GM19351 (cell line): Measurements from ENCODE around the gene DCP1B.

Experiments used
- ATAC-seq: cut with Tn5 transposase; IDR thresholded peaks from one replicate; pipeline ENCODE4 v1.9.1; 2021; ENCODE audit warnings: mild to moderate bottlenecking, moderate library complexity; ENCODE audit not compliant: unreplicated experiment

Gene DCP1B

GRCh38 chr12:2004113-2004929 is at the start of gene DCP1B:
Gene DCP1B (minus strand): TSS chr12:2004457. CDS start chr12:2004431, 26 bp downstream.
- ATAC-seq: peak; percentile 99

GRCh38 chr12:2053691-2054090 is 49.4 kb upstream of the DCP1B start:
- no peak for ATAC-seq

- no peak for ATAC-seq
Measured at GRCh38 chr12:2052826-2053678, 48.8 kb upstream of the DCP1B start, which contains the start of gene CACNA1C. Gene CACNA1C (plus strand): TSS chr12:2052987. CDS start chr12:2053563, 576 bp downstream.

GRCh38 chr12:2051700-2052621 is 47.7 kb upstream of the DCP1B start:
- no peak for ATAC-seq

- ATAC-seq: no peak
Measured at GRCh38 chr12:2049604-2050540, 45.6 kb upstream of the DCP1B start.

GRCh38 chr12:2047752-2048151 is 43.5 kb upstream of the DCP1B start:
- no peak for ATAC-seq

- ATAC-seq: no peak
Measured at GRCh38 chr12:2046957-2047356, 42.7 kb upstream of the DCP1B start.

- no peak for ATAC-seq
Measured at GRCh38 chr12:2044165-2044564, 39.9 kb upstream of the DCP1B start.

GRCh38 chr12:2043054-2043453 is 38.8 kb upstream of the DCP1B start:
- no peak for ATAC-seq

GRCh38 chr12:2039034-2039433 is 34.8 kb upstream of the DCP1B start:
- ATAC-seq: no peak

- ATAC-seq: no peak
Measured at GRCh38 chr12:2035431-2036055, 31.3 kb upstream of the DCP1B start.

GRCh38 chr12:2034633-2035430 is 30.6 kb upstream of the DCP1B start:
- ATAC-seq: peak; percentile 73

GRCh38 chr12:2032506-2032905 is 28.2 kb upstream of the DCP1B start:
- ATAC-seq: no peak

- ATAC-seq: no peak
Measured at GRCh38 chr12:2029851-2030250, 25.6 kb upstream of the DCP1B start.

GRCh38 chr12:2027351-2027750 is 23.1 kb upstream of the DCP1B start:
- ATAC-seq: no peak

GRCh38 chr12:2023365-2023764 is 19.1 kb upstream of the DCP1B start:
- no peak for ATAC-seq

GRCh38 chr12:2020511-2020910 is 16.3 kb upstream of the DCP1B start:
- no peak for ATAC-seq

- ATAC-seq: no peak
Measured at GRCh38 chr12:2019126-2019525, 14.9 kb upstream of the DCP1B start.
